Stimulated activated CD4-positive, alpha-beta T cell treated with anti-CD3 and anti-CD28 coated beads, TNF-alpha, amount 100 ng/mL, for 24 hours (primary cell): ENCODE measurements around the gene WIPI1.

Experiments used
- DNase-seq, 3 experiments: peaks; one replicate each; pipeline ENCODE4 v3.0.0-alpha.2; 2020; ENCODE audit warnings: low read depth in 3 of 3

The WIPI1 gene

GRCh38 chr17:68460715-68461114, 3.4 kb upstream of the WIPI1 start:
- no peak for DNase-seq

DNA sequence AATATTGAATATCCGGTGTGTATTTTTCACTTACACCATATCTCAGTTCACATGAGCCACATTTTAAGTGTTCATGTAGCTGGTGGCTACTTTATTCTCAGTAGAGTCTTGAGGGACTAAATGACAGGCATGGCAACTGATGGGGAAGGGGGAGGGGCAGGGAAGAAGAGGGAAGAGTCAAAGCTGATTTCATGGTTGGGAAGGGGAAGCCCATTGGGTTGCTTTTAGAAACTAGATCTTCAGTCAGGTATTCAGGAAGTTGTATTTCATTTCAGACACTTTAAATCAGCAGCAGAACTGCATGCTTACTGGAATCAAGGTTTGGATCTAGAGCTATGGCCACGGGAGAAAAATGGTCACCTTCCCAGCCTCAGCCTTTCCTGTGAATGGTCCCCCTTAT, 2.9 kb upstream of the WIPI1 start:
- DNase-seq, result no peak

DNA sequence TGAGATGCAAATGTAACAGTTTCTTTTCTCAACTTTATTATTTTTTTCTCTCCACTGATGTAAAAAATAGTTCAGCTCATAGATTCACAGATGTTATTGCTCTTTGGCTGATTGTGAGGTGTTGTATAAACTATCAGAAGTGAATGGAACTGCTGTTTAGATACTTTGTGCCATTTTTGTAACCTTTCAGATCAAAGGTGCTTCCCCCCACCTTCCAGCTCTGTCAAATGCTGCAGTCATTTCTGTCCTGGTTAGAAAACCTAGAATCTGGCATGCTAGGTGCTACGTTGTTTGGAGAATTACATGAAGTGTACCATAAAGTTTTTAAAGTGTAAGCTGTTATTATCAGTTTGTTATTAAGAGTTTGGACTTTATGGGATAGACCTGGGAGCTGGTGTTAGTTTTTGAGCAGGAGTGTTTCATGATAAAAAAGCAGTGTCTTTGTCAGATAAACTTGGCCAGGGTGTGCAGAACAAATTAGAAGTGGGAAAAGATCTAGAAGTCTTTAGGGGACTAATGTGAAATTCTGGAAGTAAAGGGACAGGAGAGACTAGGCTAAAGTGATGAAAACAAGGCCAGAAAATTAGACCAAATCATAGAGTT, 1.8 kb upstream of the WIPI1 start:
- DNase-seq, result no peak

DNA sequence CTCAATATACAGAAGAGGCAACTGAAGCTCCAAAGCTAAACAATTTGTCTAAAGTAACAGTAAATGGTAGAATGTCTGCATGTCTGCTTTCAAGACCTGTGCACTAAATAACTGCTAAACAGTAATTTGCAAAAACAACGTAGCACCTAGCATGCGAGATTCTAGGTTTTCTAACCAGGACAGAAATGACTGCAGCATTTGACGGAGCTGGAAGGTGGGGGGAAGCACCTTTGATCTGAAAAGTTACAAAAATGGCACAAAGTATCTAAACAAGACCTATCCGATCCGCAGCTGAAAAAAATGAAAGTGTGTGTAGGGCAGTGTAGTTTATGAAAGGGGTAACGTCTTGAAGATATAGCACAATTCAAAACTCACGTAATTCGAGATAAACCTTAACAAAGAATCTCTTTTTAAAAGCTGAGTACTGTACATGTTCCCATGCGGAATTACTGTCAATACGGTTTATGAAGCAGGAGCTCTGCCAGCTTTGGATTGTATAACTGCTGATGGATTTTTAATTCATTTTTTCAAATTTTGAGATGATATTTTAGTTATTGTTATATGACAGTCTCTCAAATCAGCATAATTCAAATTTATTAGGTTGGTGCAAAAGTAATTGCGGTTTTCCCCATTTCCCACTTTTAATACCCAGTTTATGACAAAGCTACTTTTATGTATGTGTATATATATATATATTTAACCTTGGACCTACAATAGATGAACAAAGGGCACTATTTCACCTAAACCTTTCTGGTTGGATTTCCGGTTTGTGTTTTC, 1.2 kb upstream of the WIPI1 start:
- no peak for DNase-seq

DNA sequence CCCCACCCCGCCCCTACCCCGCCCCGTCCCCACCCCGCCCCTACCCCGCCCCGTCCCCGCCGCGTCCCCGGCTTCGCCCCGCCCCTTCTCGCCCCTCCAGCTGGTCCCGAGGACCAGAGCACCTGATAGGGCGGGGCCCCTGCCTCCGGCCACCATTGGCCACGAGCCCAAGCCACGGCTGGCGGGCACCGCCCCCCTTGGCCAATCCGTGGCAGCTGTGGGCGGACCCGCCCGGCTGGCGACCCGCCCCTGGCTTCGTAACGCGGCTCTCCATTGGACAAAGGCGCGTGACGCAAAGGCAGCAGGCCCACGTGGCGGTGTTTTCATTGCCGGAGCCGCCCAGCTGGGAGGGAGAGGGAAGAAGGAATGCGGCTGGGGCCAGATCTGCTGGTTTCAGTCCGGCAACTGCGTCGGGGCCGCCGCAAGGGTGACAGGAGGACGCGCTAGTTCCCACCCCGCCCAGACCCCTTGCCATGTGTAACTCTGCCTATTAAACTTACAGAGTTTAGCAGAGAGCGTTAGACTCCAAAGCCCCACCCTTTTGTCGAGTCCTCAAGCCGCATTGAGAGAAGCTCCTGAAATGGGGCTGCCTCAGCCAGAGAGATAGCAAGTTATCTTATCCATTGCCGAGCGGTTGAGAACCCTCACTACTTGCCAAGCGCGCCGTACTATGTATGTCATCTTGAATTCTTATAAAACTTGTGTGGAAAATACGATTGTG, 403 bp upstream of the WIPI1 start:
- peak; percentile 96 to 97 (median 96) for DNase-seq

GRCh38 chr17:68456339-68457167, 743 bp downstream of the WIPI1 start:
- no peak for DNase-seq

GRCh38 chr17:68455901-68456338, 1.4 kb downstream of the WIPI1 start:
- no peak for DNase-seq

GRCh38 chr17:68453991-68454665, 3.2 kb downstream of the WIPI1 start:
- DNase-seq, result no peak

DNA sequence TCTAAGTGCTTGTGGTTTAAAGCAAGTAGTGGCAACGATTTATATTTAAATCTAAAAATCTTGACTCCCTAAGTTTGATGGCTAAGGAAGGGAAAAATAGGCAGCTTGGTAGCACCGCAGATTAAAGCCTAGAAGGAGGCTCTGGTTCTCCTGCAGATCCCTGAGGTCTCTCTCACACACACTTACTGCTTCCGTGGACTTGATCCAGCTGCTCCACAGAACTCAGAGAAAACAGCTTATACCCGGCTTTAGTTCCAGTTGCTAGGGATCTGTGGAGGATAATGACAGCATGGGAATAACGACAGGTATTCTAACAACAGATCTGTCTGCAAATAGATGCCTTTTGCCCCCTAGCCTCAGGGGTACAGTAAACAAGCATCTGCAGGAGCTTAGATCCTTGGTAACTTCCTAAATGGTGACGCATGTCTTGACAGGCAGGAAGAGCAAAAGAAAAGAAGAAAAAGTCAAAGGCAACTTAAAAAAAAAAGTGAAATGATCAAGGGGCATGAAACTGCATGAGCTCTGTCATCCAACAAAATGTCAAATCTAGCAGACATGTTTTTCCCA, 4.5 kb downstream of the WIPI1 start:
- DNase-seq, result no peak

- DNase-seq, result no peak
Measured at GRCh38 chr17:68451670-68452354, 5.5 kb downstream of the WIPI1 start.

DNA sequence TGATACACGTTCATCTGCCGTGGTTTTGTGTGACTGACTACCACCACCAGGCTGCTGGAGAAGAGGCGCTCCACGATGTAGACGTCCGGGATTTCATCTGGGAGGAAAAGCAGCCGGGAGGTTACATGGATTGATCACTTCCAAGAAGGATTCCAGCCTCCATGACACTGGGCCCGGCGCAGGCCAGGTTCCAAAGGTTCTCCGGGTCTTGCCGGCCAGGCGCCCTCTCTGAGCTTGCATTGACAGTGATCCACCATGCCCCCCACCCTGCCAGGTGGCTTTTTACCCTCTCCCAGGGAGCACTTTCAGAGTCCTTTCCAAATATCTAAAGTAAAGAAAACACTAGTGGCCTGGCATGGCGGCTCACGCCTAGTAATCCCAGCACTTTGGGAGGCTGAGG, 6.5 kb downstream of the WIPI1 start:
- DNase-seq, result no peak

GRCh38 chr17:68450391-68450790, 6.9 kb downstream of the WIPI1 start:
- no peak for DNase-seq

DNA sequence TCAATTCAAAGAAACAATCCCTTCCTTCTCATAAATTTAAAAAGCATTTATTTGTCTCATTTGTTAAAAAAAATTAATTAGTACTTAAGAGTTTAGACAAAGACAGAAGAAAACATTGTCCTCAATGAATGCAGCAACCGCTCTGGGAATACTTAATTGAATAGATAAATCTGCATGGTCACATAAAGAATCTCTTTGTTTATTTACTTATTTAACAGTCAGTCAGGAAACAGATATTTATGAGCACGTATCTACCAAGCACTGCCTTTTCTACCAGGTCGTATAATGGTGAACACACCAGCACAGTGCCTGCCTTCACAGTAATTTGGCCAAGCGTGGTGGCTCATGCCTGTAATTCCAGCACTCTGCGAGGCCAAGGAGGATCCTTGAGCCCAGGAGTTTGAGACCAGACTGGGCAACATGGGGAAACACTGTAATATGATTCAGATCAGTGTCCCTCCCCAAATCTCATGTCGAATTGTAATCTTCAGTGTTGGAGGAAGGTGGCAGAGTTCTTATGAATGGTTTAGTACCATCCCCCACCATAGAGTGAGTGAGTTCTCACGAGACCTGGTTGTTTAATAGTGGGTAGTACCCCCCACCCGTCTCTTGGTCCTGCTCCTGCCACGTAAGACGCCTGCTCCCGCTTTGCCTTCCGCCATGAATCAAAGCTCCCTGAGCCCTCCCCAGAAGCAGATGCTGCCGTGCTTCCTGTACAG, 8.1 kb downstream of the WIPI1 start:
- no peak for DNase-seq

DNA sequence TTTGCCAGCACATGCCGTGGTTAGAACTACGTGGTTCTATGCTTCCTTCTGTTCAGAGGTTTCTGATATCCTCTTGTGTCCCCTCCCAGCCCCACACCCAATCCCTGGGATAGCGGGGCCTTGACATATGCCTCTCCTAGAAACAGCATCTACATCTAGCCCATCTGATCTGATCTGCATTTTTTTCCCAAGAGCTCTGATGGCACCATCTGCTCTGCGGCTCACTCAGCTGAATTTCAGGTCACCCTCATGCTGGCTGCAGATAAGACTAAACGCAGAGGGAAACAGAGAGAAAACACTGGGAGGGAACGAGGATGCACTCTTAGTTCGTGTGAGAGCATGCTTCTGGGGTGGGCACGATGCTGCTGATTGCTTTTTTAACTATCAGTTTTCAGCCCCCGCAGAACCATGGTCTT, 10.7 kb downstream of the WIPI1 start:
- DNase-seq, result no peak

GRCh38 chr17:68445671-68446070, 11.6 kb downstream of the WIPI1 start:
- DNase-seq, result no peak

- DNase-seq, result no peak
Measured at GRCh38 chr17:68443972-68444464, 13.3 kb downstream of the WIPI1 start.

DNA sequence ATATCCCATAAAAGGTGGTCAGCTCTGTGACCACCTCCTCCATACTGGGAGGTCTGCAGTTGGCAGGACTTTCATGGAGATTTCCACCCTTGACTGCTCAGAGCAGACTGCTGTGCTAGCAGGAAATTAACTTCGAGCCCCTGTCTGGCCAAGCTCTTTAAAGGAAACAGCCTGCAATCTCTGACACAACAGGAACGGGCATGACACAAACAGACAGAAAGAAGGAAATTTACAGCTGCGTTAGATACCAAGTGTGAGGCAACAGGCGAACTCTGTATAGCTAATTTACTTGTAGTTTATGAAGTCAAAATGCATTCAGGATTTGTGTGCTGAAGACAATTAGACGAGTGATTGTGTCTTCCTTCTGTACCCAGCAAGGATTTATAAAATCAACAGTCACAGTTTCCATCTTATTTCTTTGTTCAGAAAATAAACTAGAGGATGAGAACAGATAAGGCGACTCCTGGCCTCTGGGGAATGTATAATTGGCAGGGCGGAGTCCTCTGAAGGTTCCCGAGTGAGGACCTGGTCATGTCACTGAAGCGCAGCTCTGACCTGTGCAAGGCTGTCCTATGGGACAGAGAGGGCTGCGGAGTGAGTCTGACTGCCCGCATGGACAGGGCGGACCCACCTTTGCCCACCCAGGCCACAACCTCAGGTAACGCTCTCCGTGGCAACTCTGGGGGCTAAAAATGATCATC, 16.1 kb downstream of the WIPI1 start:
- DNase-seq, result no peak

DNA sequence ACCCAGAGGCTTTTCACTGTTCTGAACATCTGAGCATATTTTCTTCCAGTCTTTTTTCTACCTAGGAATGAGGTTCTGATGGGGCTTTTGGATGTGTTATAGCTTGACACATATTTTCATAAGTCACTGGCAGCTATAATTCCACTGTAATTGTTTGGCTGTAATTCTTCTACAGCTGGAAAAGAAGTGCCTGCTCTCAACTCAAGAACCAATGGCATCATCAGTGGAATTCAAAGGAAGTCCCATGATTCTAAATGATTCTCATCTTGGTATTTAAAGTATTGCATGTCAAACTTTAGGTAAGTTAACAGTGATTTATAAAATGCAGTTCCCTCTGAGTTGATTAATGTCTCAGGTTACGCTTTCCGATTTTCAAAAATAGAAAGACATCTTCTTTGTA, 16.8 kb downstream of the WIPI1 start:
- DNase-seq, result no peak
